ENCODE measurements around the gene C22orf15. TPM values are rescaled to one million over a fixed set of nuclear protein-coding genes. Genes with fewer than 3 reads are reported as not detected.

Gene C22orf15
- total and polyA plus RNA-seq, 3 donors from 2014 or later: 0.68 to 8.8 (median 2.4) TPM

DNA sequence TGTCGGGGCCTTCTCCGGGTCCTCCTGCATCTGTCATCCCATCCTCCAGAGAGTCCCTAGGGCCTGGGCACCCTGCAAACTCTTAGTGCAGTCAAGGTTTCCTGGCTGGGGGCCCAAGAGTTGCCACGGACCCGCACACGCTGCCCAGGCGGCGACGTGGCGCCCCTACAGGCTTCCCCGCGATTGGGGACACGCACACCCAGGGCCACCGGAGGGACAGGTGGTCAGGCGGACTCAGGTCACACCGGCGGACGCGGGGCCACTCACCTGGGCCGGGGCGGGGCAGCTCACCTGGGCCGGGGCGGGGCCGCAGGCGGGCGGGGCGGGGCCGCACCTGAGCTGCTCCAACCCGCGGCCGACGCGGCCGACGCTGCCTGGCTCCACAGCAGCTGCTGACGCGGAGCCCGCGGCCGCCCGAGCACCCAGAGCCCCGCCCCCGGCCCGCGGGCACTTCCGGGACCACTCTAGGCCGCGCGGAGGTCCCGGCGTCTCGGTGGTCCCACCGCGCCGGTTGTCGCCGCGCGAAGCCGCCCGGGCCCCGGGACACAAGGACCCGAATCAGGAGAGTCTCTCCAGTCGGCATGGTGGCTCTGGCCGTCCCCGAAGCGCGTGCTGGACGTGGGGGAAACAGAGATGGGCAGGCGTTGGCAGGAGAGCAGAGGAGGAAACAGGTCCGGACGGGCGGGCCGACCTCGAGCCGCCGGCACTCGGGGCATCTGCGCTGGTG lies 11.9 kb upstream of the C22orf15 start, which contains the start of gene ZNF70:
Gene ZNF70 (minus strand): TSS at position 399 of the 727 bp plus-strand sequence. CDS start 5,972 bp downstream, outside the sequence.
- H3K4me1 ChIP-seq: peaks cover 5% of the 10 kb centered on the region
- no peaks in the 10 kb centered on the region for H3K27me3 ChIP-seq
- 0% methylated on average over 2 to 71 of the region's 78 CpGs for WGBS, 2 donors
- DNase-seq: peak; percentile 95
- TF ChIP-seq POLR2A (IDR thresholded peaks at IDR 0.05): peak; percentile 19
- TF ChIP-seq, protein P1, sequence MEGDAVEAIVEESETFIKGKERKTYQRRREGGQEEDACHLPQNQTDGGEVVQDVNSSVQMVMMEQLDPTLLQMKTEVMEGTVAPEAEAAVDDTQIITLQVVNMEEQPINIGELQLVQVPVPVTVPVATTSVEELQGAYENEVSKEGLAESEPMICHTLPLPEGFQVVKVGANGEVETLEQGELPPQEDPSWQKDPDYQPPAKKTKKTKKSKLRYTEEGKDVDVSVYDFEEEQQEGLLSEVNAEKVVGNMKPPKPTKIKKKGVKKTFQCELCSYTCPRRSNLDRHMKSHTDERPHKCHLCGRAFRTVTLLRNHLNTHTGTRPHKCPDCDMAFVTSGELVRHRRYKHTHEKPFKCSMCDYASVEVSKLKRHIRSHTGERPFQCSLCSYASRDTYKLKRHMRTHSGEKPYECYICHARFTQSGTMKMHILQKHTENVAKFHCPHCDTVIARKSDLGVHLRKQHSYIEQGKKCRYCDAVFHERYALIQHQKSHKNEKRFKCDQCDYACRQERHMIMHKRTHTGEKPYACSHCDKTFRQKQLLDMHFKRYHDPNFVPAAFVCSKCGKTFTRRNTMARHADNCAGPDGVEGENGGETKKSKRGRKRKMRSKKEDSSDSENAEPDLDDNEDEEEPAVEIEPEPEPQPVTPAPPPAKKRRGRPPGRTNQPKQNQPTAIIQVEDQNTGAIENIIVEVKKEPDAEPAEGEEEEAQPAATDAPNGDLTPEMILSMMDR (IDR thresholded peaks at IDR 0.05): no peak
- H3K27ac ChIP-seq: peak within 1 kb of the TSS; percentile 60 to 88
- H3K36me3 ChIP-seq (ENCODE audit: low read depth, missing control alignments): no peaks in the 10 kb centered on the region
- H3K9me3 ChIP-seq: no peaks in the 10 kb centered on the region
- intact Hi-C loops (cut with DNase I; ENCODE audit: low total_unique reads): no loop called here
- H3K4me3 ChIP-seq: peak within 1 kb of the TSS; percentile 64 to 81

DNA sequence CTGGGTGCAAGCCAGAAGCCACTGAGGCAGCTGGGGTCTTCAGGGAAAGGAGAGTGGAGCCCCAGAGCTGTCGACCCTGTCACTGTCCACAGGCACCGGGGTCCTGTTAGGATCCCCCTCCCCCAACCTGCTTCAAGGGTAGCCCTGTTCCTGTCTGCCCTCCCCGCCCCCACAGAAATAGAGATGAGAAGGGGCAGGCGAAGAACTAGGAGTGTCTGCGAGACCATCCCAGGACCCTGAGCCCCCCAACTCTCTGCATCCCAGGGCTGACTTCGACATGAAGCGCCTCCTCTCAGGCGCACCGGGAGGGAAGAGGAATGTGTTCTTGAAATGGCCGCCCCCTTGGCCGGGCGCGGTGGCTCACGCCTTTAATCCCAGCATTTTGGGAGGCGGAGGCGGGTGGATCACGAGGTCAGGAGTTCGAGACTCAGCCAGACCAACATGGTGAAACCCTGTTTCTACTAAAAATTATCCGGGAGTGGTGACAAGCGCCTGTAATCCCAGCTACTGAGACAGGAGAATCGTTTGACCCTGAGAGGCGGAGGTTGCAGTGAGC lies 11.3 kb upstream of the C22orf15 start:
- no peaks in the 10 kb centered on the region for H3K27me3 ChIP-seq
- H3K9me3 ChIP-seq: no peaks in the 10 kb centered on the region
- intact Hi-C loops (cut with DNase I; ENCODE audit: low total_unique reads): no loop called here
- H3K4me1 ChIP-seq: peaks cover 5% of the 10 kb centered on the region
- H3K36me3 ChIP-seq (ENCODE audit: low read depth, missing control alignments): no peaks in the 10 kb centered on the region
- peak overlapping the region; percentile 60 to 88 for H3K27ac ChIP-seq
- H3K4me3 ChIP-seq: peak overlapping the region; percentile 64 to 81
- TF ChIP-seq POLR2A (IDR thresholded peaks at IDR 0.05): no peak
- TF ChIP-seq, protein P1 (IDR thresholded peaks at IDR 0.05): no peak
- peak; percentile 62 for DNase-seq
- WGBS, 2 donors: 25 to 38% methylated on average over 16 to 22 of the region's 22 CpGs

DNA sequence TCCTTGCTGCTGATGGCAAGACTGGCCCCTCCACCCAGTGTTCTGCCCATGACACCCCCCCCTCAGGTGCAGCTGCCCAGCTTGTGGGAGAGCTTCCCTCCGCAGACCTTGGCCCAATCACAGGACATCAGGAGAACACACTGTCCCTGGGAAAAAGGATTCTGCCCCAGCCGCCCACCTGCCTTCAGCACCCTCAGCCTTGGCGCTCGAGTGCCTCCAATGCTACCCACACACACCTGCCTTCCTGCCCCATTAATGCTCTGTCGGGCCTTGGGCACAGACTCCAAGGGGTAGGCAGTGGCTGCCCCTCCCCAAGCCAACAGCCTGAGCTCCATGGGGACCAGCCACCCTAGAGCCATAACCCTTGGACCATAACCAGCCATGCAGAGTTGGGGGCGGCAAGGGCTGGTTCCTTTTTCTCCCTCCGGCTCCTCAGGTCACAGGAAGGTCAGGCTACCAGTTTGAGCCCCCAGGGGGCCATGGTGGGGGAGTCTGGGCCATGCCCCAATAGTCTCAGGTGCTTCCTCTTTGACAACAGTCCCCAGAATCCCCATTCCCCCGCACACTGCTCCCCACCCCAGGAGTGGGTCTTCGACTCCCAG lies 10.6 kb upstream of the C22orf15 start:
- Histone ChIP-seq H3K9me3 (no peaks in the 10 kb centered on the region), H3K4me1 (peaks cover 5% of the 10 kb centered on the region), H3K27me3 (no peaks in the 10 kb centered on the region), H3K4me3 (no peak overlapping the region), H3K27ac (no peak overlapping the region), H3K36me3 (ENCODE audit: low read depth, missing control alignments) (no peaks in the 10 kb centered on the region)
- 79 to 86% methylated on average over 4 to 9 of the region's 9 CpGs for WGBS, 2 donors
- no peak for TF ChIP-seq POLR2A (IDR thresholded peaks at IDR 0.05)
- TF ChIP-seq, protein P1 (IDR thresholded peaks at IDR 0.05): no peak
- DNase-seq: no peak
- intact Hi-C loops (cut with DNase I; ENCODE audit: low total_unique reads): no loop called here

DNA sequence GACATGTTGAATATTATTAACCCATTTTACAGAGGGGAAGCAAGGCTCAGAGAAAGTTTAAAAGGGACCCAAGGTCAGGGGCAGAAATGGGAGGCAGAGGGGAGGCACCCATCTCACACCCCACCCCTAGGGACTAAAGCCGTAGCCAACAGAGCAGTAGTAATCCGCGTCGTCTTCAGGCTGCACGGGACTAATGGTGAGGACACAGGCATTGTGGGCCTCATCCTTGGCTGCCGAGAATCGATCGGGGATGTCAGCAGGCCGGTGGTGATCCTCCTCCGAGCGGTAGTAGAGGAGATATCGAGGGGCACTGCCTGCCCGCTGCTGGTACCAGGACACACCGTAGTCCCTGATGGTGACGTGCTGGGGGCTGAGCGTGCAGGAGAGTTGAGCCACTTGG lies 10.0 kb upstream of the C22orf15 start:
- no peak for TF ChIP-seq POLR2A (IDR thresholded peaks at IDR 0.05)
- TF ChIP-seq, protein P1 (IDR thresholded peaks at IDR 0.05): no peak
- 92 to 95% methylated on average over 16 of the region's 16 CpGs for WGBS, 2 donors
- DNase-seq: no peak
- intact Hi-C loops (cut with DNase I; ENCODE audit: low total_unique reads): no loop called here
- Histone ChIP-seq H3K27me3 (no peaks in the 10 kb centered on the region), H3K9me3 (no peaks in the 10 kb centered on the region), H3K4me1 (peaks cover 5% of the 10 kb centered on the region), H3K4me3 (no peak overlapping the region), H3K36me3 (ENCODE audit: low read depth, missing control alignments) (no peaks in the 10 kb centered on the region), H3K27ac (no peak overlapping the region)

All from testis (tissue), 3 donors.